ENCODE results near the gene TFEB.

- TF ChIP-seq ZBTB33 (IDR thresholded peaks at IDR 0.05): no peak
- no peak for TF ChIP-seq RAD21 (IDR thresholded peaks at IDR 0.05)
- TF ChIP-seq CTCF (IDR thresholded peaks at IDR 0.05; ENCODE audit: low read depth, low read length, missing input control): no peak
- no peak for TF ChIP-seq ATF3 (IDR thresholded peaks at IDR 0.05)
- TF ChIP-seq HNF4G (IDR thresholded peaks at IDR 0.05): no peak
- TF ChIP-seq JUND (IDR thresholded peaks at IDR 0.05): no peak
These were observed 39.6 kb downstream of the TFEB start for GRCh38 chr6:41695825-41696224.

All from liver (tissue), 3 donors.